Right kidney (tissue), 1 donor: ENCODE results near the gene ABI3.
A peak's percentile ranks its signal among the peaks of the same experiment; 100 is the strongest.

ENCODE experiments used
- DNase-seq: peaks from one replicate; pipeline ENCODE4 v3.0.0-alpha.2; 2016

Gene ABI3

GRCh38 chr17:49196520-49196919 is 14.0 kb upstream of the ABI3 start:
- no peak for DNase-seq

DNA sequence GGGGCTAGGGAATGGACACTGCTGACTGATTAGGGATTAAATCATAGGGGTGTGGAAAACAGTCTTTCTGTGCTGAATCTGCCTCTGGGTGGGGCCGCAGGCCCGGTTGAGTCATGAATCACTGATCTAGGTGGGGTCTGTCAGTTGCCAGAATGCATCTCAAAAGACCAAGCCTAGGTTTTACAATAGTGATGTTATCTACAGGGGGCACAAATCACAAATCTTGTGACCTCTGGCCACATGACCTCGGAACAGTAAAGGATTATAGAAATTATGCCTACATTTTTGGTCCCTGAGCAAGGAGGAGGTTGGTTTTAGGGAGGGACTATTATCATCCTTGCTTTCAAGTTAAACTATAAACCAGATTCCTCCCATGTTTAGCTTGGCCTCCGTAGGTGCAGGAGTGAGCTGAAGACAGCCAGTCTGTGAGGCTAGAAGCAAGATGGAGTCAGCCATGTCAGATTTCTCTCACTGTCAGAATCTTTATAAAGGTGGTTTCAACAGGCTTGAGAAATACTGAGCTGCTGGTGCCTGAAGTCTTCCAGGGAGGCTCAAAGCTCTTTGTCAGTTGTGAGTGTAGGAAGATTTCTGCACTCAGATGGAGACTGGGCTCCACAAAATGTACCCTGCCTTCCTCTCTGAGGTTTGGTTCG is 13.0 kb upstream of the ABI3 start:
- DNase-seq = no peak

GRCh38 chr17:49198211-49198610 is 12.3 kb upstream of the ABI3 start:
- DNase-seq = no peak

DNA sequence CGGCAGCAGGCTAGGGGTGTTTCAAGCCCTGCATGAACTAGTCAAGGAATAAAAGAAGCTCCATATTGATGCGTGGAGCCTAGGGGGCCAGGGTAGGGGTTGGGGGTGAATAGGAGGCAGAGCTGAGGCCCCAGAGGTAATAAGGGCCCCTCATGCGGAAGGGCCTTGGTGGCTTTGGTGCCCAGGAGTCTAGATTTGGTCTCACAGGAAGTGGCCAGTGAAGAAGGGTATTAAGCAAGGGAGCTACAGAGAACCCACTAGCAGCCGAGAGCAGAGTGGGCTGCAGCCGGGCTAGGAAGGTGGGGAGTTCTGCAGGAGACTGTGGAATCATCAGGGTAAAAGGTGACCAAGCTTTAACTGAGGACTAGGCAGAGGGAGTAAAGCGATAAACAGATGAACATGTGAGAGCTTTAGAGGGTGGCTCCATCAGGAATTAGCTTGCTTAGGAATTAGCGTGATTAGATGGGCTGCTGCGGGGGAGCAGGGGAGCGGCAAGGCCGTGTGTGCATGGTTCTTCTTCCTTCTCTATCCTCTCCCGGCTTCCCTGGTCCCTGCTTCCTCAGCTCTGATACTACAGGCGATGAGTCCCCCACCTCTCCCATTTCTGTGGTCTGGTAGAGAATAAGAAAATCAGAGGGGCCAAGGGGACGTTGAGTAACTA is 10.0 kb upstream of the ABI3 start:
- no peak for DNase-seq

DNA sequence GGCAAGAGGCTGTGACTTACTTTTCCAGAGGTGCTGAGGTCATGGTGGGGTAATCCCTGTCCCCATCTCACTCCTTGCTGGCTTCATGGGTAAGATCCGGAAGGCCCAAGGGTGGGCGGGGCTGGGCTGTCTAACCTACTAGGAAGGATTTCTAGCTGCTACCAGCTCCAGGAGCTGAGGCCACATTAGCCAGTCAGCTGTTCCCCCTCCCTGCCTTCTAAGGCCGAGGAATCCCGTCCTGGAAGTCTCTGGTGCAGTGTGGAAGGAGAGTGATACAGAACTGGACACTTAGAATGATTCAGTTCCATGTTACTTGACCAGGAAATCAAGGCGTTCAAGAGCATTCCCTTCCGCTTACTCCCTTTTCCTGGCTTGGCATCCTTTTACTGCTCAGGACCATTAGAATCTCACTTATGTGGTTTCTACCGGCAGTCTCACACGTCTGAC is 9.0 kb upstream of the ABI3 start:
- DNase-seq = no peak

DNA sequence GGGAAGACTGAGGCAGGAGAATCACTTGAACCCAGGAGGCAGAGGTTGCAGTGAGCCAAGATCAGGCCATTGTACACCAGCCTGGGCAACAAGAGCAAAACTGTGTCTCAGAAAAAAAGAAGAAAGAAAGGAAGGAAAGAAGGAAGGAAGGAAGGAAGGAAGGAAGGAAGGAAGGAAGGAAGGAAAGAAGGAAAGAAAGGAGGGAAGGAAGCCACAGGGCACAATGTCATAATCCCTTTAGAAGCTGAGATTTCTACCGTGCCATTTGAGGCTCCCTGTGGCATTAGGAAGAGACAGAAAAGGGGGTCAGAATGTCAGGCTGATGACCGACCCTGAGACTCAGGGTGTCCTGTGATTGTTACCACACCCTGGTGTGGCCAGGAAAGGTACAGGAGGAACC is 6.7 kb upstream of the ABI3 start:
- no peak for DNase-seq

GRCh38 chr17:49204516-49204915 is 6.0 kb upstream of the ABI3 start:
- no peak for DNase-seq

- DNase-seq = no peak
Measured at GRCh38 chr17:49209061-49209571, 1.4 kb upstream of the ABI3 start.

GRCh38 chr17:49213399-49213798 is 2.9 kb downstream of the ABI3 start:
- DNase-seq = no peak

DNA sequence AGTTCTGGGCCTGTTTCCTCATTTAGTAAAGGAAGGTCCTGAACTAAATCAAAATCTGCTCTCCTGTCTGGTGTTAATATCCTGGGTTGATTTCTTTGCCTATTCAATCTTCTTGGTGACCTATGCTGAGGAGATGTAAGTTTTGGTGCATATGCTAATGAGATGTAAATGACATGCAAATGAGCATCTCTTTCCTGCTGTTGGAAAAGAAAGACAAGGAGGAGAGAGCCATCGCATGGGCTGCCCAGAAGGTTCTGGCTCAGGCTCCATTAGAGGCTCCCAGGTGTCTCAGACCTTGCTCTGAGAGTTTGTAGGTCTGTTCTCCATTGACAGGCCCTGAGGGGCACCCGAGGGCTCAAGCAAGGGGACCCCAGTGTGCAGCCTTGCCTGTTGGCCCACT is 3.3 kb downstream of the ABI3 start:
- no peak for DNase-seq

DNA sequence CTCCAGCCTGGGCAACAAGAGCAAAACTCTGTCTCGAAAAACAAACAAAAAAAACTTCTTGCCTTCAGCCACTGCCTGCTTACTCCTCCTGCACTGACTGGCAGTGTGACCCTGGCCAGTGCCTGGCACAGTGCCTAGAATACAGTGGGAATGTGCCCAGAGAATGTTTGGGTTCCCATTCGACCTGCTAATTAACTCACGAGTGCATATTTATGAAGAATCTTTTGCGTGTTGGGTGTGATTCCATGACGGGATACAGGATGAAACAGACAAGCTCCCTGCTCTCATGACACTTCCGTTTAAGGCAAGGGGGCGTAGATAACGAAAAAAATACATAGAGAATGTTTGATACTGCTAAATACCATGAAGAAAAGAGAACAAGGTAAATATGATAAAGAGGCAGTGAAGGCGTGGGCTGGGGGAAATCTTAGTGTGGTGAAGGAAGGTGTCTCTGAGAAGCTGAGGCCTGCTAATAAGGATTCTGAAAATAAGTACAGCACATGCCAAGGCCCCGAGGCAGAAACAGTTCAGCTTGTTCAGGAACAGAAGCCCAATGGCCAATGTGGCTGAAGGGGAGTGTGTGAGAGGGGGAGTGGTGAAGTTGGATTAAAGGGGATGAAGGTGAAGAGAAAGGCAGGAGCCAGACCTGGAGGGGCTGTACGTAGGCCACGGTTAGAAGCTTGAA is 4.3 kb downstream of the ABI3 start:
- no peak for DNase-seq

GRCh38 chr17:49216482-49216881 is 6.0 kb downstream of the ABI3 start:
- no peak for DNase-seq

GRCh38 chr17:49216953-49217650 is 6.6 kb downstream of the ABI3 start:
- no peak for DNase-seq

DNA sequence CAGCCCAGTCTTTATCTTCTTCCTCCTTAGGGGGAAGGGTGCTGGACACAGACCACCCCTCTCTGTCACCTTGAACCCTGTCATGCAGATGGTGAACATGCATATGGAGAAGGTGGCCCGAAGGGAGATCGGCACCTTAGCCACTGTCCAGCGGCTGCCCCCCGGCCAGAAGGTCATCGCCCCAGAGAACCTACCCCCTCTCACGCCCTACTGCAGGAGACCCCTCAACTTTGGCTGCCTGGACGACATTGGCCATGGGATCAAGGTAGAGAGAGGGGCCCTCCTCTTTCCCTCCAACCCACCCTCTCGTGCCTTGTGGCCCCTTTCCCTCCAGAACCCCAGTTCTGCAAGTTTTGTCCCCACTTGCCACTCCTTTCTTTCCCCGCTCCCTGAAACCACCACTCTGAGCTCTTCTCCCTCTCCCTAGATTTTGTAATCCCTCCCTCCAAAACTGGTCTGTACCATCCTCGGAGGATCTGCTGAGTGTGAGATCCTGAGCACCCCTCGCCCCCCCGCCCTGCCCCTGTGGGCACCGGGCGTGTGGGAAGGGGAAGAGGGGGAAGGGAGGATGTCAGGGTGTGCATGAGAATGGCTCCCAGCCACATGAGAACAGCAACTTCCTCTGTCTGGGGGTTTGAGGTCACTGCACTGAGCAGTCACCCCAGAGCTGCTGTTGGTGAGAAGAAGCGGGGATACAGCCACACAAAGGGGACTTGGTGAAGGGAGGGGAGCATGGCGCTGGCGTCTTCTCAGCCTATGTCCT is 7.3 kb downstream of the ABI3 start:
- DNase-seq = no peak

- no peak for DNase-seq
Measured at GRCh38 chr17:49218941-49219913, 8.7 kb downstream of the ABI3 start.

DNA sequence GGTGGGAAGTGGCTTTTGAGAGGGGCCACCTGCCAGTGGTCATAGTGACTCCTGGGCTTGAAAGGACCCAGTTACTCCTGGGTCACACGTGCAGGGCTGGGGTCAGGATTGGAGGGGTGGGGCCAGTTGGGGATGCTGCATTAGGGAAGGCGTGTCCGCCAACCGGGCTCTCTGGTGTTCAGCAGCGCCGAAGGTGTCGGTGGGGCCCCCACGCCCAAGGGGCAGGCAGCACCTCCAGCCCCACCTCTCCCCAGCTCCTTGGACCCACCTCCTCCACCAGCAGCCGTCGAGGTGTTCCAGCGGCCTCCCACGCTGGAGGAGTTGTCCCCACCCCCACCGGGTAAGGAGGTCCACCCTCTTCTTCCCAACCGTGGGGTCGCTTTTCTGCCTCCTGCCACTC is 9.5 kb downstream of the ABI3 start:
- DNase-seq = no peak

GRCh38 chr17:49223168-49223516 is 12.6 kb downstream of the ABI3 start:
- DNase-seq = no peak

DNA sequence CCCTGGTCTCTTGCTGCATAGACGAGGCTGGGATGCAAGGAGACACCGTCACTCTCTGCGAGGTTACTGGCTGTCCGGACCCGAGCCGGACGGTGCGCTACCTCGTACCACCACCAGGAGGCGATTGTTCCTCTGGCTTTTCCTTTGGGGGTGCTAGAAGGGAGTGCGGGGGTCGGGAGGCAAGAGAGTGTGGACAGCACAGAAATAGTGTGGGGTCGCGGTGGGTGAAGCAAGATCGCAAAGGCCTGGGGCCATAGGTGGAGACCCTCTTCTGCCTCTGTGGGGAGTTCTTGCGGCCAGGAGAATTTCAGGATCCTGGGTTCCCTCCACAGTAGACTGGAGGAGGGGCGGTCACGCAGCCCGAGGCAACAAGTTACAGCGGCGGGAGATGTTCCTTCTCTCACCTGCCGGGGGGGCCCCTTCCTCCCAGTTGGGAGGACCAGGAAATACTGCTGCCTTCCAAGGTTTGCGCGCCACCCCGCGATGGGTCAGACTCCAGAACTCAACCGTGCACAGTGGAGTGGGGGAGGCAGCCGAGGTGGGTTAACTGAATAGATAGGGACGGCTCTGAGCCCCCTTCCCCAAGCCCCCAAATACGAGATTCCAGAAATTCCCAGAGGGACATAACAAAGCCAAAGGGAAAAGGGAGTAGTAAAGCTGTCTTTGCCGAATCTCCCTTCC is 13.2 kb downstream of the ABI3 start:
- peak; percentile 68 for DNase-seq

- DNase-seq = peak; percentile 78
Measured at GRCh38 chr17:49224198-49224996, 13.9 kb downstream of the ABI3 start.

DNA sequence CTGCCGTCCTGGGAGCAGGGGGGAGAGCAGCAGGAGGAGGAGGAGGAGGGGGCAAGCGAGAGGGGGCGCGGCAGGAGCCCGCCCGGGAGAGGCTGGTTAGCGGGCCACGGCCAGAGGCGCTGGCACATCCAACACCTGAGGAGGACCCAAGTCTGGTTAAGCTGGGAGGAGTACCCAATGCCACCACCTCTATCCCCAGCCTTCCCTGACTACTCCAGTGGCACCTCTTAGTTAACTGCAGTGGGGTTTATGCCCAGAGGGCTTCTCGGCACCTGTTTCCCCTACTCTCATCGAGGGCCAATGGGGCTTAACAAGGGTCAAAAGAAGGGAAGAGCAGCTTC is 14.5 kb downstream of the ABI3 start:
- no peak for DNase-seq
